Measurements from ENCODE around the gene BARX1.
A peak's percentile ranks its signal among the peaks of the same experiment; 100 is the strongest.
"Not testable (repeated sequence)": the region's sequence is repeated elsewhere in the genome, so short reads cannot be mapped to it uniquely, and the experiment has no call there.

BARX1 gene

DNA sequence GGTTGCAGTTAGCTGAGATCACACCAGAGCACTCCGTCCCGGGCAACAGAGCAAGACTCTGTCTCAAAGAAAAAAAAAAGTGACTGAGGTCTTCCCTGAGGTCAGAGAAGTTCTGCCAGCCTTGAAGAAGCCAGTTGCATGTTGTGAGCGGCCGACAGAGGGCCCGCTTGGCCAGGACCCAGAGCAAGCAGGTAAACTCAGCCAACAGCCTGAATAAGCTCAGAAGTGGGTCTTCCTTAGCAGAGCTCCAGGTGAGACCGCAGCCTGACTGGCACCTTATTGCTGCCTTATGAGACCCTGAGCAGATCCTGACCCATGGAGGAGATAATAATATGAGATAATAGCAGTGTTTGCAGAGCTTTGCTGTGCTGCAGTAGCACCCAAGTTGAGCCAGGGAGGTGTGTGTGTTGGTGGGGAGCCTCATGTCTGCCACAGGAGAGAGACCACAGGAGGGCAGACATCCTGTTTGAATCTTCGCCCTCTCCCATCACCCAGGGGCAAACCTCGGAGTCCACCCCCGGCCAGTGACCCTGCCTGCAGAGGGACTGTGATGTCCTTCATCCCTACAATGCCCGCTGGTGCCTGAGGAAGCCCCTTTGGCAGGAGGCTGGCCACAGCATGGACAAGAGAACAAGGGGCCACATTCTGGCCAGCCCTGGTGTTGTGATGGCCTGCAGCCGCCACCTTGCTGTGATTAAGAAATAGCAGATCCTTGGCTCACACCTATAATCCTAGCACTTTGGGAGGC lies 10.8 kb upstream of the BARX1 start:
- no peak for DNase-seq

DNA sequence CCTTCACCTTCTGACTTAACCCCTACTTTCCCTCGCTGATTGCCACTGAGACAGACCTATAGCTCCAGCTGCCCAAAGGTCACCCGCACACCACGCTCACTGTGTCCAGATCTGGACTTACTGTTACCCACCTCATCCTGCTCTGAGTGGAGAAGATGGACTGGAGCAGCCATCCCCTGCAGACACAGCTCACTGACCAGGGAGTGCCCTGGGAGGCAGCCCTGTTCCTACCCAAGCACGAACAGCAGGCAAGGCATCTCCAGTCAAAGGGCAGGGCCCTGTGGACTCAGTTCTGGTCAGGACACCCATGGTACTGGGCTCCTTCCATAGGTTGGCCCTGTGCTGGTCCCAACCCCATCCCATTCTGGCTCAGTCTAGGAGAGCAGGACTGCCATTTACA lies 9.5 kb upstream of the BARX1 start:
- DNase-seq: no peak

DNA sequence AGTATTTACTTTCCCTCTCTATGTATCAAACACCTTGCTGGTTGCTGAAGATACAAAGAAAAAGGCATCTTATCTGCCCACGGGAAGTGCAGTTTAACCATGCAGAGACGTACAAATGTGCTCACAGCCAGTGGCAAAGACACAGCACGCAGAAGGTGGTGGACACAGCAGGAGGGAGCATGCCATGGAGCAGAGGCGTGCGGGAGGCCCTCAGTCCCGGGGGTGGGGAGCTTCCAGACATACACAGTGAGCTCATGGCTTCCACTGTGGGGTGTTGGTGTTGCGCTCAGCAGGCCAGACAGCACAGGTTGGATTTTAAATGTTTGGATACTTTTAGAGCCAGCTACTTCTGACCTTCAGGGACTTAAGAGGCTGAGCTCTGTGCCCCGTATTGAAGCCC lies 8.8 kb upstream of the BARX1 start:
- no peak for DNase-seq

DNA sequence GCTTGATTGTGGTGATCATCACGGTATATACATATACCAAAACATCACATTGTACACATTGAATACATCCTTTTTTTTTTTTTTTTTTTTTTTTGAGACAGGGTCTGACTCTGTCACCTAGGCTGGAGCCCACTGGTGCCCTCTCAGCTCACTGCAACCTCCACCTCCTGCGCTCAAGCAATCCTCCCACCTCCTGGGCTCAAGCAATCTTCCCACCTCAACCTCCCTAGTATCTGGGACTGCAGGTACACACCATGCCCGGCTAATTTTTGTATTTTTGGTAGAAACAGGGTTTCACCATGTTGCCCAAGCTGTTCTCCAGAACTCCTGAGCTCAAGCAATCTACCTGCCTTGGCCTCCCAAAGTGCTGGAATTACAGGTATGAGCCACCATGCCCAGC lies 8.3 kb upstream of the BARX1 start:
- DNase-seq: not testable (repeated sequence)

DNA sequence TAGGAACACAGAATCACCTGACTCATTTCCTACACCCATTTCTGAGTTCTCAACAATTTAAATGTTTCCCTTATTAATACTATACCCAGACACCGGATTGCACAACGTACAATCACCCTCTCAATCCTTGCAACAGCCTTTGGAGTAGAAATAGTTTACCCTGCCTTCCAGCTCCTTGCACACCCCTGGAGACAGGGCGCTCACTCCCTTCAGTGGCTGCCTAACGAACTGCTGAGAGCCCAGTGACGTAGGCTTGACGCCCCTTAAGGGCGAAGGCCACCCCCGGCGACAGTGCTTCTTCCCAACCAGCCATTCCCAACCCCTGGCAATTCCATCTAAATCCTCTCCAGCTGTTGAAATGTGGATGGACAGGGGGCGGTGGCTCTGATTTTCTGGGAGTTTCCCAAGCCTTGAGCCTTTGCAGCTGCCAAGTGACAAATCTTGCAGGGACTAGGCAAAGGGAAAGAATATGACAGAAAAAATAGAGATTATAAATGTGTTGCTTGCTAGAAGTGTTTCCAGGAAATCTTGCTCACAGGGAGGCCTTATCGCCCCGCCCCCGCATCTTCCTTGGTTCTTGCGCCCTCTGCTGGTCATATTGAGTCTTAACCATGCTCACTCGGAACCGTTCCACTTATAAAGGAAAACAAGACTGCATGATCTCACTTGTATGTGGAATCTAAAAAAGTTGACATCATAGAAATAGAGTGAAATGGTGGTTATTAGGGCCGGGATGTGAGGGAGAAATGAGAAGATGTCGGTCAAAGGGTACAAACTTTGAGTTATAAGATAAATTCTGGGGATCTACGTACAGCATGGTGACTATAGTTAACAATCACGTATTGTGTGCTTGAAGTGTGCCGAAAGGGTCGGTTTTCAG lies 7.6 kb upstream of the BARX1 start:
- DNase-seq: peak; percentile 70 to 79

DNA sequence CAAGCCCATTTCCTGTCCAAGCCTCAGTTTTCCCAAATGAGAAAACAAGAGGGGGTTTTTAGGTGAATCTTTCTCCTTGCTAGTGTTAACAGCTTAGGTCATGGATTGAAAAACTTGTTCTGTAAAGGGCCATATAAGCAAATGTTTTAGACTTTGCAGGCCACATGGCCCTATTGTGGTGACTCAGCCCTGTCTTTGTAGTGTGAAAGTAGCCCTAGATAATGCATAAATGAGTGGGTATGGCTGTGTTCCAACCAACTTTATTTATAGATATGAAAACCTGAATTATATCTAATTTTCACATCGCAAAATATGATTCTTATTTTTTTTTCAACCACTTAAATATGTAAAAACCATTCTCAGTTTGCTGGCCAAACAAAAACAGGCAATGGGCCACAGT lies 6.9 kb upstream of the BARX1 start:
- DNase-seq: no peak

DNA sequence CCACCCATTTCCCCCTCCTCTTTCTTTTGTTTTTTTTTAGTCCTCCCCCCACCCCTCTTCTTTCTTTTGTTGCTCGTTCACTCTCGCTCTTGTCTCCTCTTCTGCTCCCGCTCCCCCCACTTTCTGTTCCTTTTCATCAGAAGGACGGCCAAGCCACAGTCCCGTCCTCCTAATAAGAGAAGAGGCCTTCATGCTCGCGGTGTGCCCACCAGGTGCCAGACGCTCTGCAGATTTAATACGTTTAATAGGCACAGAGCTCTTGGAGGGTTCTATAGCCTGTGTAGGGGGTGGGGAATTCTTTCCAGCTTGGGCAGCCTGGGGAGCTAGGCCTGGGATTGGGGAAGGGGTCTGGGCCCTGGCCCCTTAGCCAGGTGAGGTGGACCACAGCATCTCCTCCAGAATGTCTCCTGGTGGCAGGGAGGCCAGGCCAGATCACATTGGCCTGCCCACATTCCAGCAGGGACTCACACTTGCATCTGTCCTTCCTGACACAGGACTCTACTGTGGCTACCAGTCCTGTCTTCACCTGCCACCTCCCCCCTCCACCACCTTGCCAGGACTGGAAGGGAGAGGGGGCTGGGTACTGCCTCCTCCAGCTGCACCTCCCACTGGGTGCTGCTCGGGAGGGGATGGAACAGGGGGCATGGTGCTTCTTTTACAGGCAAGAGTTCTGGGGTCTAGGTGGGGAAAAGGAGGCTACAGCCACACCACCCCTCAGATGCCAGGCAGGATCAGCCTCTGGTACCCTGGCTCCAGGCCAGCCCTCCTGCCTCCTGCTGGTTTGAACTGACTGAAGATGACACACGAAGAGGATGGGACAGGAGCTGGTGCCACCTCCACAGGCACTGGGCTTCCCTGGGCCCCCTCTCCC lies 6.1 kb upstream of the BARX1 start:
- DNase-seq: peak; percentile 29 to 41

DNA sequence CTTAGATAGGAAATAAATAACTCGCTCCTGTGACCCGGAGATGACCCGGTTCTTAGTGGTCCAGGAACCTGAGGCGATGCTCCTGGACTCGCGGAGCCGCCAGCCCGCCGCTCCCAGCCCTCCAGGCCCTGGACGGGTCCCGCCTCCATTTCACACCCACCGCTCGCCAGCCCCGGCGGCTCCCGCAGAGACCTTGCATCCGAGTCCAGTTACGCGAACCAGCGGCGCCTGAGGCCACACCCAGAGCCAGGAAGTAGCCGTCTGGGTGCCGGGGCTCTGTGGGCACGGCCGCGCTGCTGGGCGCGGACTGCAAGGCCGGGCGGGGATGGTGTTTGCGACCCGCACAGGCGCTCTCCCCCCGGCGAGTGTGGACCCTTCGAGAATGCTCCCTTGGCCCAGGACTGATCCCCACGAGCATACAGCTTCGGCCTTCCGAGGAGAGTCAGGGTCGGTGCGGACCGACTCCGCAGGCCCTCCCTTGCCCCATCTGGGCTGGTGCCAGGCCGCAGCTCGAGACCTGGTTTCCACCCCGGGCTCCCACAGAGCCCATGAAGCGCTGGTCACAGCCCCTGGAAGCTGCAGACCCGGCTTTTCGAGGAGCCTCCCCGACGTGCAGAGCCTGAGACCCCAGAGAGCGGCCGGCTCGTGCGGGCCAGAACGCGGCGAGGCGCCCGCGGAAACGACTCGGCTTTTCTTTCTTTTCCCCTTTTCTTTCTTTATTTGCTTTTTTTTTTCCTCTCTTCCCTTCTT lies 5.2 kb upstream of the BARX1 start:
- DNase-seq: no peak

DNA sequence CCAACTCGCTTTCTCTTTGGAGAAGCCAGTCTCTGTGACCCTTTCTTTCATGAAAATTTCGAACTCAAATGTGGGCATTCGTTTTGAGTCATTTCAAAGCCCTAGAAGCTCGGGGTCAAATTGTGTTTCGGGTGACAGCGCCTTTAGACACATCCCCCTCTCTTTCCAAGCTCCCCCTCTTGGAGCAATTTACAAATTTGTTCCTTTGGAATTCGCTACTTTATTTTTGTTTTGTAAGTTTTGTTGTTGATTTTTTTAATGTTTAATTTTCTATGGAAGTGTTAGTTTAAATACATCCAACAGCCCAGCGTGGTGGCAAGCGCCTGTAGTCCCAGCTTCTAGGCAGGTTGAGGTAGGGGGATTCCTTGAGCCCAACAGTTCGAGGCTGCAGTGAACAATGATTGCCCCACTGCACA lies 4.6 kb upstream of the BARX1 start:
- no peak for DNase-seq

DNA sequence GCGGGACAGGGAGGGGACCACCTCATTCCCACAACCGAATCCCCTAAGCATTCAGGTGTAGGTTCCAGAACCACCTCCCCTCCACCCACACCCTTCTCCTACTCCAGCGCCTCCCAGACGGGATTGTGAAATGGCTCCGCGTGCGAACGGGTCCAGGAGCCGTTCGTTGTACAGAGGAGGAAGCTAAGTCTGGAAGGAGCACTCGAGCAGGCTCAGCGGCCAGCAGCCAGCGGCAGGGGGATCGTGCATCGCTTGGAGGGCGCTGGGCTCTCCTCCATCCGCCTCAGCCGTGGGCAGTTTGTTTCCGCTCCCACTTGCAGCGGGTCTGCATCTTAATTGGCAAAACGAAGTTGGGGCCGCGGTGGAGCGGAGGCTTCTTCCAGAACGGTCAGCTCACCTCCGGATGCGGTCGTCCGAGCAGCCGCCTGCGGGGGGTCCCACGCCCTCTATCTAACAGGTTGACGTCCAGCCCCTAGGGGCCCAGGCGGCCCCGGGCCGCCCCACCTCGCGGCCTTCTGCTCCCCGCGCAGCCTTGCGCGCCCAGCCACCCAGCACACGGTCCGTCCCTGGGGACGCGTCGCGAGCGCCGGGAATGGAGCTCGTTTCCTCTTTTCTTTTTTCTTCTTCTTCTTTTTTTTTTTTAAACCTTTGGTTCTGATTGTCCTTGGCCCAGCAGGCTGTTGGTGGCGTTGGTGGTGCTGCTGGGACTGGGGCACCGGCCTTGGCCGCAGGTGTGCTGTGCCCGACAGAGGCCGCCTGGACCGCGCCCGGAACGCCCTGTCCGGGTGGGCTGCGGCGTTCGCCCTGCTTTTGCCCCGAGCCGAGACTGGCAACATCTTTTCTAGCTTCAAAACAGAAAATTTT lies 3.9 kb upstream of the BARX1 start:
- DNase-seq: peak in 1 of 2 experiments; percentile 21

DNA sequence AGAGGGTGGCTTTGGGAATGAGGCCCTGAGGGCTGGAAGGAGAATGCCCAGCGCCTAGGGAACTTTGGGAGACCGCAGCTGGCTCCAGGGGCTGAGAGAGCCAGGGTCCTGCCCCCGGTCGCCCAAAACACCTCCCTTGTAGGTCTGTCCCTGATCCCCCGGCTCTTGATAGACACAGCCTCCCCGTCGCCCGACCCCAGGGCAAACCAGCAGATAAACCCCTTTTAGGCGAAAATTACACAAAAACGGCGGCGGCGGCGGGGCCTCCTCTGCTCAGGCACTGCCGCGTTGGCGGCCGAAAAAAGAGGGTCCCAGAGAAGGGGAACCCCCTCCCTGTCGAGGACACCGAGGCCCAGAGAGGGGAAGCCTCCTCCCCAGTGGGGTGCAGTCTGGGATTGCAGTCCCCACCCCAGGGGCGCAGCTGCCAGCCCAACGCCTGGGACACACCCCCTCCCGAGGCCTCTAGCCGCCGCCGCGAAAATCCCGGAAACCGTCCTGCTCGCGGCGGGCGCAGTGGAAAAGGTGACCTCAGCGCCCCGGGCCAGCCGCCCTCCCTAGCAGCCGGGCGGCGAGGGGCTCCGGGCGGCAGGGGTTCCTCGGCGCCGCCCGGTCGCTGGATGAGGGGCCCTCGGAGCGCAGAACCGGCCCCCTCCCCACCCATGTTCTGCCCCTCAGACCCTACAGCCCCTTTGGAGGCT lies 3.1 kb upstream of the BARX1 start:
- no peak for DNase-seq

DNA sequence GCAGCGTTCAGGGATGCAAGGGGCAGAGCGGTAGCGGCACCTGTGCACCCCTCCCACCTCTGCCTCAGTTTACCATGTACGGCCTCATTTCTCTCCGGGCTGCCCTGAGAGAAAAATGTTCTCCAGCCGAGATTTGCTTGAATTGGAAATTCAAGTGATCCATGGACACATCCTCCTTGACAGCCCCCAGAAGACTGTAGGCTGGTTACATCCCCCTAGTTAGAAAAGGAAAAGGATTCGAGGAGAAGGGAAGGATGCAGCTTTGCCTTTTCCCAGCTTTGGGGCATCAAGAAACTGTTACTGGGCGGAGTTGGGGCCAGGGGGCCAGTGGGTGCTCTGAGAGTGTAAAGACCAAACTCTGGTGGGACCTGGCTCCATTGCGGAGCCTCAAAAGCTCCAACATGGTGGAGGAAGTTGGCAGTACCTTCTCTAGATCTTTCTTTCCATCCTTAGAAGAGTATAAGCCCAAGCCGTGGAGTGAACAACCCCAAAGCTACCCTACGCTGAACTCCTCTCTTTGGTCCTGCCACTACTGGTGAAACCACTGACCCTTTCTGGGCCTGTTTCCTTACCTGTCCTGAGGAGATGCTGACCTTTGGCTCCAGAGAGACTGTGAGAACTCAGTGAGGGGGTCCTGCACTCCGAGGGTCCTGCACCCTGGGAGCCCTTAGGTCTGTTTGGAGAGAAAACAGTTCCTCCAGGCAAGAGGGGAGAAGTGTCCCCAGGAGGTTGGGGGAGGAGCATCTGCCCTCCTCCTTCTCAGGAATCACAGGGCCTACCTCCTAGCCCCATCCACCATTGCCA lies 1.0 kb upstream of the BARX1 start:
- DNase-seq: no peak

DNA sequence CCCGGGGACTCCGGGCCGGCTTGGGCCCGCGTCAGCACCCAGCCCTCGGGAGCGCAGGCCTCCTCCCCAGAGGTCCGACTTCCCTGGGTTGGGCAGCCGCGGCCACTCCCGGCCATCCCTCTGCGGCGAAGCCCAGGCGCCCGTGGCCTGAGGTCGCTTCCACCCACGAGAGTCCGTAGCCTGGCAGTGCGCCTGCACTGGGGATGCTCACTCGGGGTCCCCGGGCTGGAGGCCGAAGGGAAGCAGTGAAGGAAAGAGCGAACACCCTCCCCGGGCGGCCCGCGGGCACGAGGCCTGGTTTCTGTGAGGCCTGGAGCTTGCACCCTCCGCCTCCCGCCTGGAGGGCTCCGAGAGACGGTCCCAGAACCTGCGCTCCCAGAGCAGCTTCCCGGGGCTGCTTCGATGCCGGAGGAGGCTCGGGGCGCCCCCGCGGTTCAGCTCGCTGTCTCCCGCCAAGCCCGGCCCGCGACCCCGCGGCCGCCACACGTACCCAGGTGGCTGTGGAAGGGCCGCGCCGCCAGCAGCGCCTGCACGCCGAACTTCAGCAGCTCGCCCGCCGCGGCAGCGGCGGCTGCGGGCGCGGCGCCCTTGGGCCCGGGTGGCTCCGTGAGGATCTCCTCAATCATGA lies 607 bp downstream of the BARX1 start:
- DNase-seq: peak in 1 of 2 experiments; percentile 32

DNA sequence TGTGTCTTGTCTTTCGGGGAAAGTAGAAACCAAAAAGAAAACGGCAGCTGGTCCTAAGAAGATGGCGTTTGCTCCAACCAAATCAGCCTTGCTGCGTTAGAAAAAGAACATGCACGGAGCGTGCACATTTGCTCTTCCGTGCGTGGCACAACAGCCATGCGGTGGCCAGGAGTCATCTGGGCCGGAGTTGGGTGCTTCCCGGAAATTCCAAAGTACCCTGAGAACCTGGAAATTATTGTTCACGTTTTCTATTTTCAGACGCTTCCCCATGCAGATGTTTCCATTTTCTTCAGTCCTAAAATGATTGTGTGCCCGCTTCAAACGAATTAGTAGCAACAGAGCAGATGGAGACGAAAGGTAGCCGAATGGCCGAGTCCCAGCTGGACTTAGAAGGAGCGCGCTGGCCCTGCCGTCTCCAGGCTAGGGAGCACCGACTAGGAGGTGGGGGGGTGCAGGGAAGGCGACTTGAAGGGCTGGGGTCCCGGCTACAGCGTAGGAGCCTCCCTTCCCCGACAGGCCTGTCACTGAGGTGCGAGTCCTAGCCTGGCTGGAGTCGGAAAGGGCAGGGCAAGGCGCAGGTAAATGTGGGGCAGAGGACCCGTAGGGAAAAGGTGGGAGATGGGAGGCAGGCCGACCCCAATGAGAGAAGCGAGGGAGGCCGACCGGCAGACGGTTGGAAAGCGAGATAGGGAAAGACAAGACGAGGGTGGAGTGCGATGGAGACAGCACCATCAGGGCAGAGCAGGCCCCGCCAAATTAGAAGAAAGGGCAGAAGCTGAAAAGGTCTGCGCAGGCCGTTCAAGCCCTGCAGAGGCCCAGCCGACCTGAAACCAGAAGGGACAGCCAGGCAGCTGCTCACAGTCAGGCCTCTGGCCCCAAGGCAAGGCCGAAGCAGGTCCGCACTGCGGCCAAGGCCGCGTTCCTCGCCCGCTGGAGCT lies 1.4 kb downstream of the BARX1 start:
- DNase-seq: no peak

DNA sequence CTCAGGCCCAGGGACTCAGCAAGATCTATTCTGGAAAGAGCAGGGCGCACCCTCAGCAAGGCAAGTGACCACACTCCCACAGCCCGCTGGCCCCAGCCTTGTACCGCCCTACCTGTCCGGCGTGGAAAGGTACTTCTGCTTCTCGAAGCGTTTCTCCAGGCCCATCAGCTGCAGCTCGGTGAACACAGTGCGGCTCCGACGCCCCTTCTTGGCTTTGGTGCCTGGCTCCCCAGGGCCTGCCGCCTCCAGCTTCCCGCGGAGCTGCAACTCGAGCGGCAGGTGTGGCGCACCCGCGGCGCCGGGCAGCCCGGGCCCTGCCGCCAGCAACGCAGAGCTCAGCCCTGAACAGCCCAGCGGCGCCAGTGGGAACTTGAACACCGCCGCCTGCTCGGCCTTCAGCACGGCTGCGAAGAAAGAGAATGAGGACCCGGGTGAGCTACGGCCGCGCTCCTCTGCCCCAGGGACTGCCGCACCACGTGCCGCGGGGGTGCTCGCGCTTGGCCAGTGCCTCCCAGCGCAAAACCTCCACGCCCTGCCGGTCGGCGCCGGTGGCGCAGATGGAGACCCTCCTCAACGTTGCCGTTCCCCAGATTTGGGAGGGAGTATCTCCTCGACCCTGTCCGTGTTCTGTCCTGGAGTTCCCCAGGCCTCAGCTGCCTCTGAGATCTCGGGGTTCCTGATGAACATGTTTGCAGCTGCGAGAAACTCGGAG lies 2.2 kb downstream of the BARX1 start:
- DNase-seq: no peak

DNA sequence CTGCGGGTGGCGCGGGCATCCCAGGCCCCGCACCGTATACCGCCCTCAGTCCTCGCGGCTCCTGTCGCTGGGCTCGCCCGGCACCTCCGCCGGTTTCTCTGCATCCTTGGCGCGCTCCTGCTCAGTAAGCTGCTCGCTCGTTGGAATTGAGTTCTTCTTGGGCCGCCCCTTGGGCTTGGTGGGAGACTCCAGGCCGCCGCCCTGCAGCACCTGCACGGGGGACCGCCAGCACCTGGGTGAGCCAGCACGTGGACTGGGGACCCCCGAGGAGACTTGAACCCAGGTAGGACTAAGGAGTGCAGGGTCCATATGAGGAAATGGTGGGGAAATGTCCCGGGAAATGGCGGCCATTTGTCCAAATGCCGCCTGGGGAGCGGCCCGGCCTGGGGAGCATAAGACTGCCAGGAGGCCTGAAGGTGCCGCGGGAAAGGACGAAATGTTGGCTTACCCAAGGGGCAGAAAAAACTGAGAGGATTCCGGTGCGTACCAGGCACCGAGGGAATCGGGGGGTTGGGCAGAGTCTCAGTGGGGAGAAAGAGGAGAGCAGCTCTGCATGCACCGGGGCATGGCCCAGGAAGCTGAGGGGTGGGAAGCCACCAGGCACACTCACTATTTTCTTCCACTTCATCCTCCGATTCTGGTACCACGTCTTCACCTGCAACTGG lies 2.9 kb downstream of the BARX1 start:
- DNase-seq: no peak

DNA sequence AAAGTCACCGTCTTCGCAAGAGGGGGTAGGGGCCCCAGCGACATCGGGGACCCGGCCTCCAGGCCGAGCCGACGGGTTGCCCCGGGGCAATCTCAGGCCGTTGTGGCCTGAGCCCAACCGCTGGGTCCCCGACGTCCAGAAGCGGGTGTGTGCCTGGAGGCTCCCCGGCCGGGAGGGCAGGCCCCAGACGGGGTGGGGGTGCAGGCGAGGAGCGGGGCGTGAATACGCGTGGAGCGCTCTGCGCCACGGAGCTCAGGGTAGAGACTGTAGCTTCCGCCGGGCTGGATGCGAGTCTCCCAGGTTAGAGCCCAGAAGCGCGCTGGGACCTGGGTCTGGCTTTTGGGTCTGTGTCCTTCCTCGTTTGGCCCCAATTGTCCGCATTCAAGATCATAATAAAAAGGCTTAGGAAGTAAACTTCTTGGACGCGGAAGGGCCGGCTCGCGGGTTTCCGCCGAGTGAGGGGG lies 3.5 kb downstream of the BARX1 start:
- DNase-seq: no peak
